Fibroblast of lung (primary cell): ENCODE measurements around the gene CD58. TPM values are rescaled to one million over a fixed set of nuclear protein-coding genes. Genes with fewer than 3 reads are reported as not detected.

Experiments
- DNase-seq, 2 donors: peaks; one replicate each; pipeline versions ENCODE4 v3.0.0 to v3.0.0-alpha.2; 2010; ENCODE audit warnings: low read depth in 2 of 2
- H2AFZ ChIP-seq: 2 replicates; pipeline ENCODE4 v1.5.1; 2012; ENCODE audit warnings: low read length, control low read depth, inconsistent platforms
- H3K27ac ChIP-seq: 2 replicates; pipeline ENCODE4 v1.5.1; 2011; ENCODE audit warnings: low read length, control low read depth; ENCODE audit not compliant: insufficient read depth
- H3K27me3 ChIP-seq: 2 replicates; pipeline ENCODE4 v1.5.1; 2011; ENCODE audit warnings: mild to moderate bottlenecking, low read length; ENCODE audit not compliant: control insufficient read depth, insufficient read depth
- H3K36me3 ChIP-seq: 2 replicates; pipeline ENCODE4 v1.5.1; 2011; ENCODE audit warnings: low read length; ENCODE audit not compliant: control insufficient read depth, insufficient read depth
- H3K4me1 ChIP-seq: 2 replicates; pipeline ENCODE4 v1.5.1; 2011; ENCODE audit warnings: low read length; ENCODE audit not compliant: control insufficient read depth, insufficient read depth; ENCODE audit errors: extremely low read depth
- H3K4me2 ChIP-seq: 2 replicates; pipeline ENCODE4 v1.5.1; 2011; ENCODE audit warnings: low read length, control low read depth; ENCODE audit not compliant: insufficient read depth; ENCODE audit errors: extremely low read depth
- H3K4me3 ChIP-seq, 4 experiments: fragments of 200-600 bp in 1 of 4; sonication (generic) in 1 of 4; replicated peaks in 1 of 4; 2 replicates each; pipeline ENCODE4 v1.5.1; 2011 to 2016; ENCODE audit warnings: low read length in 4 of 4, low read depth in 3 of 4, mild to moderate bottlenecking in 3 of 4, control low read depth in 2 of 4, inconsistent platforms in 1 of 4, mixed read lengths in 1 of 4; ENCODE audit not compliant: insufficient read depth in 1 of 4; ENCODE audit errors: control extremely low read depth in 1 of 4
- H3K79me2 ChIP-seq: 2 replicates; pipeline ENCODE4 v1.5.1; 2012; ENCODE audit warnings: mild to moderate bottlenecking, low read length, inconsistent platforms; ENCODE audit not compliant: control insufficient read depth, insufficient read depth
- H3K9ac ChIP-seq: 2 replicates; pipeline ENCODE4 v1.5.1; 2011; ENCODE audit warnings: mild to moderate bottlenecking, low read length, control low read depth; ENCODE audit not compliant: insufficient read depth
- H3K9me3 ChIP-seq: 2 replicates; pipeline ENCODE4 v1.5.1; 2012; ENCODE audit warnings: low read depth, low read length; ENCODE audit not compliant: control insufficient read depth, insufficient read depth
- H4K20me1 ChIP-seq: 2 replicates; pipeline ENCODE4 v1.5.1; 2011; ENCODE audit warnings: low read length; ENCODE audit not compliant: control insufficient read depth, insufficient read depth; ENCODE audit errors: extremely low read depth
- CTCF ChIP-seq, 2 donors: IDR thresholded peaks in 1 of 2; conservative IDR thresholded peaks in 1 of 2; 1 replicate in 1 of 2; 2 replicates in 1 of 2; pipeline ENCODE4 v1.5.1; 2011 to 2012; ENCODE audit warnings: low read length in 2 of 2, control low read depth in 1 of 2, inconsistent platforms in 1 of 2, low read depth in 1 of 2, mild to moderate bottlenecking in 1 of 2
- EZH2 ChIP-seq: IDR thresholded peaks from 2 replicates; pipeline ENCODE4 v1.5.1; 2012; ENCODE audit warnings: low read length, control low read depth, mild to moderate bottlenecking; ENCODE audit errors: missing control alignments
- polyA plus RNA-seq, 2 donors: library from polyadenylated mRNA; depleted of rRNA in 1 of 2; stranded (reverse) in 1 of 2; unstranded in 1 of 2; fragments of >200 nt; gene quantifications; 2 replicates each; pipeline ENCODE4 v1.2.1, GENCODE V29; 2011 to 2012; ENCODE audit warnings: missing spikeins in 1 of 2
- total RNA-seq: library from RNA; depleted of rRNA; stranded (reverse); fragments of >200 nt; gene quantifications from 2 replicates; pipeline ENCODE4 v1.2.1, GENCODE V29; 2014

Gene CD58
- total and polyA plus RNA-seq, 2 donors (not counting 1 experiment from before 2014, with no cell fraction given): 8.4 to 16.3 TPM

DNA sequence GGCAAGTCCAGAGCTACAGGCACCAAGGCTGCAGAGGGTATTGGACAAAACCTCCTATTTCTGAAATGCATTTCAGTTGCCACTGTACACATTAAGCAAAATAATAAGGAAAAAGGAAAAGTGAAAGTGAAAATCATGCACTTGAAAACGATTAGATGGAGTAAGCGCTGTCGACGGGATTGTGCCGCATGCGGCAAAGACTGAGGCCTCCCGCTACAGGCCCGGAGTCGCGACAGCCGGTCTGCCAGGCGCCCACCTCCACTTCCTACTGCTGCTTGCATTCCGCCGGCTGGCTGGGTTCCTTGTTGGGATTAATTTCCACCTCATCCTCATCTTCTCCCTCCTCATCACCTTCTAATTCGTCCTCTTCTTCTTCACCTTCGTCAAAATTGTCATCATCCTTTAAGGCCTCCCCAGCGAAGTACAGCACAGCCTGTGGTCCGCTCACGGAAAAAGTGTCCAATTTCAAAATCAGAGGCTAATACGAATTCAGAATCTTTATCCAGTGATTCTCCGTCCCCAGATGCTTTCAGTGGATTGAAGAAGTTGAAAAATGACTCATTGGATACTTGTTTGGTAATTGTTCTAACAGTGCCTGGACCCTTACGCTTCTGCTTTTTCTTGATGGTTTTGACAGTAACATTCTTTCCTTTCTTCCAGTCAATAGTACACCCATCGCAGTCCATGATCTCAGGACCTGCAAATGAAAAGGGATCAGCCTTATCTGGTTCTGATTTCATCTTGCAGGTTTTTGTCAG lies 38.0 kb downstream of the CD58 start:
- Histone ChIP-seq H3K9me3 (no peaks in the 10 kb centered on the region), H3K27me3 (no peaks in the 10 kb centered on the region), H3K4me2 (no peak overlapping the region), H3K4me3 (no peak overlapping the region), H3K9ac (no peak overlapping the region), H3K36me3 (no peaks in the 10 kb centered on the region), H3K27ac (no peak overlapping the region), H3K4me1 (no peaks in the 10 kb centered on the region), H2AFZ (no peak overlapping the region), H4K20me1 (no peaks in the 10 kb centered on the region), H3K79me2 (no peaks in the 10 kb centered on the region)
- TF ChIP-seq EZH2: no peak
- TF ChIP-seq CTCF (conservative IDR thresholded peaks at IDR 0.05 in 1 of 2, IDR thresholded peaks at IDR 0.05 in 1 of 2; ENCODE audit: low read depth in 1 of 2, low read length in 2 of 2): no peak
- no peak for DNase-seq

GRCh38 chr1:116531917-116532316 lies 38.9 kb downstream of the CD58 start:
- Histone ChIP-seq H3K9me3 (no peaks in the 10 kb centered on the region), H3K9ac (no peak overlapping the region), H3K4me3 (no peak overlapping the region), H3K4me2 (no peak overlapping the region), H4K20me1 (no peaks in the 10 kb centered on the region), H3K36me3 (no peaks in the 10 kb centered on the region), H3K4me1 (no peaks in the 10 kb centered on the region), H3K27me3 (no peaks in the 10 kb centered on the region), H3K27ac (no peak overlapping the region), H3K79me2 (no peaks in the 10 kb centered on the region), H2AFZ (no peak overlapping the region)
- no peak for DNase-seq
- TF ChIP-seq EZH2 (no peak), CTCF (conservative IDR thresholded peaks at IDR 0.05 in 1 of 2, IDR thresholded peaks at IDR 0.05 in 1 of 2; ENCODE audit: low read depth in 1 of 2, low read length in 2 of 2) (no peak)

DNA sequence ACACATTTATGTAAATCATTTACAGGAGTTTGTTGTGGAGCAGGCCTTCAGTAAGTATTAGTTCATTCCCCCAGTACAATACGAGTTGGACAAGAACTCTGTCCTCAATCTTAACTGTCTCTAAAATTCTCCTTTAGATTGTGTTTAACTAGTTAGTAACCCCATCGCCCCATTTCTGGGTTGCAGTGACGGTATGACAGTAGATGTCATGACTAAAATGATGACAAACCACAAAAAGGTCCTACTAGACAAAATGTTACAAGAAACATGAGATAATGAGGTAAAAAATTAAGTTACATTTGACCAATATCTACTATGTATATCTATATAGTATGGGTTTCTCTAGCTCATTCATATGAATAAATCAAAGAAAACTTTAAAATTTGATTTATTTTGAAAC lies 41.1 kb downstream of the CD58 start:
- no peak overlapping the region for H3K4me2 ChIP-seq
- no peak for TF ChIP-seq EZH2
- no peak for TF ChIP-seq CTCF (conservative IDR thresholded peaks at IDR 0.05 in 1 of 2, IDR thresholded peaks at IDR 0.05 in 1 of 2; ENCODE audit: low read depth in 1 of 2, low read length in 2 of 2)
- no peak overlapping the region for H3K27ac ChIP-seq
- H4K20me1 ChIP-seq: no peaks in the 10 kb centered on the region
- no peak overlapping the region for H2AFZ ChIP-seq
- H3K9ac ChIP-seq: no peak overlapping the region
- H3K36me3 ChIP-seq: no peaks in the 10 kb centered on the region
- H3K9me3 ChIP-seq: no peaks in the 10 kb centered on the region
- H3K27me3 ChIP-seq: no peaks in the 10 kb centered on the region
- no peaks in the 10 kb centered on the region for H3K79me2 ChIP-seq
- DNase-seq: no peak
- H3K4me3 ChIP-seq: no peak overlapping the region
- H3K4me1 ChIP-seq: no peaks in the 10 kb centered on the region
